ENCODE measurements around the gene OR2A14.
"Not testable (repeated sequence)": the region's sequence is repeated elsewhere in the genome, so short reads cannot be mapped to it uniquely, and the experiment has no call there.

Gene OR2A14

GRCh38 chr7:144158861-144159260 is 35.9 kb downstream of the OR2A14 start:
- no peak for FAIRE-seq

- no peak for FAIRE-seq
These were observed 41.8 kb downstream of the OR2A14 start for GRCh38 chr7:144164784-144165183.

- not testable (repeated sequence) for FAIRE-seq
These were observed 48.8 kb downstream of the OR2A14 start for GRCh38 chr7:144171594-144172350.

DNA sequence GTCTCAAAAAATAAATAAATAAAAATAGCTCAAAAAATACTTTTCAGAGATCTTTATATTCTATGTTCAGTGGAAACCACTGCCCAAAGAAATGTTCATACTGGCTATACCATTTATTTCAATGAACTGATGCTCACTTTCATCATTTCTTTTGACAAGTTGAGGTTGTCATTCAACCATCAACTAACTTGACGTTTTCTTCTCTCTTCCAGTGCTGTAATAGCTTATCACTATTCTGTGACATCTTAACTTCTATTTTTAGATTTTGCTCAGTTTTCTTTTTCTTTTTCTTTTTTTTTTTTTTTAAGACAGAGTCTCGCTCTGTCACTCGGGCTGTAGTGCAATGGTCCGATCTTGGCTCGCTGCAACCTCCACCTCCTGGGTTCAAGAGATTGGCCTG is 51.6 kb downstream of the OR2A14 start:
- FAIRE-seq = no peak

DNA sequence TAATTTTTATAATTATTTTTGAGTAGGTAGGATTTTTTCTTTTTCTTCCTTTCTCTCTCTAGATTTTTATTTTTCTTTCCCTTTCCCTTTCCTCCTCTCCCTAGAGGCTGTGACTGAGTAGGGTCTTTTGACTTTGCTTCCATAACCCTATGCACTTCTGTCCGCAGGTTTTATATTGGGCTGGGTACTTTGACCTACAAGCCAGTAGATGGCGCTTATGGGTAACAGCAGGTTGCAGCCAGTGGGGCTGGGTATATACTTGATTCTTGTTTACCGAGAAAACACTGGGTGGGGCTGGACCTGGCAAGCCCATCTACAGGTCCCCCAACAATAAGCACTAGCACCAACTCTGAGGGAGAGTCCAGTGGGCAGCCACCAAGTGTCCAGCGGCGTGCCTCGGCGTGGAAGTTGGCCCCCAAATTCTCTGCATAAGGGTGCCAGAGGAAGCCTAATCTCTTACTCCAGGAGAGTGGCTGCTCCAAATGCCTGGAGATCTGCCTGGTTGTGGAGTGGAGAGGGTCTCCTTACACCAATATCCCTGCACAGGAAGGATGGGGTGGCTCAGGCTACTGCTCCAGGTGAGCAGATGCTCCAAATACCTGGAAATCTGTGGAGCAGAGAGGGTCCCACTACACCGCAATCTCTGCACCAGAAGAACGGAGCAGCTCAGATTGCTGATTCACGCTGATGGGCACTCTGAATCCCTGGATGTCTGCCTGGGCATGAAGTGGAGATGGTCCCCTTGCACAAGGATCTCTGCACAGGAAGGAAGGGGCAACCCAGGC is 55.6 kb downstream of the OR2A14 start:
- FAIRE-seq = not testable (repeated sequence)

GRCh38 chr7:144179165-144179479 is 56.1 kb downstream of the OR2A14 start:
- FAIRE-seq = not testable (repeated sequence)

Measured in islet of Langerhans (tissue), 1 donor.